Measurements from ENCODE around the gene C19orf81.

C19orf81 gene

GRCh38 chr19:50696094-50696483, 46.8 kb downstream of the C19orf81 start:
- H3K4me3 ChIP-seq (ENCODE audit: control insufficient read depth, low read depth, low read length): no peak overlapping the region
- no peak for TF ChIP-seq CTCF (IDR thresholded peaks at IDR 0.05; ENCODE audit: control insufficient read depth, insufficient read depth, low read depth, low read length, missing control alignments)
- no peak for DNase-seq (ENCODE audit: low read depth)

- no peak for DNase-seq (ENCODE audit: low read depth)
- H3K4me3 ChIP-seq (ENCODE audit: control insufficient read depth, low read depth, low read length): no peak overlapping the region
- no peak for TF ChIP-seq CTCF (IDR thresholded peaks at IDR 0.05; ENCODE audit: control insufficient read depth, insufficient read depth, low read depth, low read length, missing control alignments)
Measured at GRCh38 chr19:50697414-50698124, 48.3 kb downstream of the C19orf81 start.

GRCh38 chr19:50701367-50701985, 52.2 kb downstream of the C19orf81 start:
- TF ChIP-seq CTCF (IDR thresholded peaks at IDR 0.05; ENCODE audit: control insufficient read depth, insufficient read depth, low read depth, low read length, missing control alignments): no peak
- H3K4me3 ChIP-seq (ENCODE audit: control insufficient read depth, low read depth, low read length): no peak overlapping the region
- DNase-seq (ENCODE audit: low read depth): no peak

GRCh38 chr19:50702158-50702870, 53.1 kb downstream of the C19orf81 start:
- no peak overlapping the region for H3K4me3 ChIP-seq (ENCODE audit: control insufficient read depth, low read depth, low read length)
- DNase-seq (ENCODE audit: low read depth): no peak
- TF ChIP-seq CTCF (IDR thresholded peaks at IDR 0.05; ENCODE audit: control insufficient read depth, insufficient read depth, low read depth, low read length, missing control alignments): no peak

- no peak for DNase-seq (ENCODE audit: low read depth)
- H3K4me3 ChIP-seq (ENCODE audit: control insufficient read depth, low read depth, low read length): no peak overlapping the region
- no peak for TF ChIP-seq CTCF (IDR thresholded peaks at IDR 0.05; ENCODE audit: control insufficient read depth, insufficient read depth, low read depth, low read length, missing control alignments)
Measured at GRCh38 chr19:50702871-50703829, 53.9 kb downstream of the C19orf81 start.
